Small intestine (tissue), 7 donors: ENCODE measurements around the gene ERFE. TPM values are rescaled to one million over a fixed set of nuclear protein-coding genes. Genes with fewer than 3 reads are reported as not detected.

Experiments used
- DNase-seq, 2 donors: peaks; one replicate each; pipeline versions ENCODE4 v3.0.0 to v3.0.0-alpha.2; 2013
- FAIRE-seq: peaks from 2 replicates; lab custom pipeline; 2012; peaks lifted over from hg19 to GRCh38; lab: Jason Lieb, UNC
- H3K27ac ChIP-seq, 3 donors: one replicate each; pipeline ENCODE4 v1.5.1; 2013; ENCODE audit warnings: low read length in 2 of 3, mild to moderate bottlenecking in 2 of 3, control low read depth in 1 of 3, inconsistent platforms in 1 of 3, low read depth in 1 of 3, moderate library complexity in 1 of 3
- H3K27me3 ChIP-seq, 3 donors: one replicate each; pipeline ENCODE4 v1.6.1; 2013; ENCODE audit warnings: low read length in 3 of 3, inconsistent platforms in 1 of 3; ENCODE audit not compliant: control insufficient read depth in 3 of 3, insufficient read depth in 3 of 3
- H3K36me3 ChIP-seq, 3 donors: one replicate each; pipeline ENCODE4 v1.6.1; 2013; ENCODE audit warnings: low read length in 3 of 3, inconsistent platforms in 1 of 3, low read depth in 1 of 3, mild to moderate bottlenecking in 1 of 3, moderate library complexity in 1 of 3; ENCODE audit not compliant: control insufficient read depth in 3 of 3, insufficient read depth in 2 of 3
- H3K4me1 ChIP-seq, 3 donors: one replicate each; pipeline ENCODE4 v1.6.1; 2013; ENCODE audit warnings: low read length in 2 of 3, inconsistent platforms in 1 of 3, low read depth in 1 of 3, mild to moderate bottlenecking in 1 of 3, moderate library complexity in 1 of 3; ENCODE audit not compliant: control insufficient read depth in 3 of 3, insufficient read depth in 2 of 3
- H3K4me3 ChIP-seq, 3 donors: one replicate each; pipeline ENCODE4 v1.5.1; 2013; ENCODE audit warnings: low read length in 3 of 3, control low read depth in 1 of 3, inconsistent platforms in 1 of 3, low read depth in 1 of 3, mild to moderate bottlenecking in 1 of 3, moderate library complexity in 1 of 3
- H3K9me3 ChIP-seq, 2 donors: one replicate each; pipeline ENCODE4 v1.6.1; 2013; ENCODE audit warnings: low read depth in 1 of 2, low read length in 1 of 2; ENCODE audit not compliant: control insufficient read depth in 2 of 2, insufficient read depth in 1 of 2
- WGBS, 3 donors: extraction: QIAGEN DNeasy Blood & Tissue Kit; methylation state at CpG; one replicate each; pipeline ENCODE4 v1.1.7; 2013; 5-methylcytosine and 5-hydroxymethylcytosine counted together
- polyA plus RNA-seq, 4 donors: library from polyadenylated mRNA; stranded (reverse) in 3 of 4; unstranded in 1 of 4; fragments of 200-250 nt in 3 of 4; fragments of 120-200 nt in 1 of 4; gene quantifications; one replicate each; pipeline versions ENCODE4 v1.2.1 to v1.2.3, GENCODE V29; 2013
- donor health status: healthy with polysubstance abuse.
- donor health status: control.
- donor health status: control.
- donor health status: Bipolar disorder and iron deficiency.
- donor health status: healthy.

The ERFE gene
- polyA plus RNA-seq, 4 donors: 0.92 to 1.8 TPM; not detected in 2

GRCh38 chr2:238173692-238174091, 14.9 kb downstream of the ERFE start:
- H3K36me3 ChIP-seq: peaks cover 7 to 65% (median 18%) of the 10 kb centered on the region in 3 donors
- no peaks in the 10 kb centered on the region for H3K4me1 ChIP-seq
- H3K4me3 ChIP-seq: no peak overlapping the region
- no peaks in the 10 kb centered on the region for H3K27me3 ChIP-seq
- 90 to 96% (median 95%) methylated on average over 2 of the region's 2 CpGs for WGBS, 3 donors
- no peak for FAIRE-seq
- DNase-seq: no peak
- H3K9me3 ChIP-seq: no peaks in the 10 kb centered on the region
- no peak overlapping the region for H3K27ac ChIP-seq

GRCh38 chr2:238174291-238174690, 15.5 kb downstream of the ERFE start:
- no peak for FAIRE-seq
- H3K27ac ChIP-seq: no peak overlapping the region
- peaks cover 7 to 64% (median 20%) of the 10 kb centered on the region in 3 donors for H3K36me3 ChIP-seq

DNA sequence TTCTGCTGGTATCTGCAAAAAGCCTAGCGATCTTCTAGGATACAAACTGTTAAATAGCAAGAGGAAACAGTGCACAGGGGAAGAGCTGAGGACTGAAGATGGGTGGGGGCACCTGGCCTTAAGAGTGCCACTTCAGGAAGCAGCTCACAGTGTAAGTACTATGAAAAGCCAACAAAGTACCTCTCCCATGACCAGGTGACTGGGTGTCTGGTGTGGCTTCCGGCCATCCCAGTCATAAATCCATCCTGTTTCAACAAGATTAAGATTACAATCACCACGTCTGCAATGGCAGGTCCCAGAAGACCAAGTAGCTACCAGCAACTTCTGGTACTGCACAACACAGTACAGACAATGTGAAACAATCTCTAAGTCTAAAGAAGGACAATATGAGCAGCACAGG, 15.9 kb downstream of the ERFE start:
- FAIRE-seq: no peak
- no peaks in the 10 kb centered on the region for H3K4me1 ChIP-seq
- no peaks in the 10 kb centered on the region for H3K27me3 ChIP-seq
- peaks cover 7 to 65% (median 24%) of the 10 kb centered on the region in 3 donors for H3K36me3 ChIP-seq
- DNase-seq: peak in 1 of 2 donors; percentile 29
- H3K27ac ChIP-seq: no peak overlapping the region
- no peak overlapping the region for H3K4me3 ChIP-seq
- no peaks in the 10 kb centered on the region for H3K9me3 ChIP-seq
- WGBS, 3 donors: 50 to 72% (median 62%) methylated on average over 3 of the region's 3 CpGs

More at GRCh38 chr2:238174291-238174690, 15.5 kb downstream of the ERFE start:
- Histone ChIP-seq H3K4me1 (no peaks in the 10 kb centered on the region), H3K4me3 (no peak overlapping the region), H3K27me3 (no peaks in the 10 kb centered on the region), H3K9me3 (no peaks in the 10 kb centered on the region)
- WGBS, 3 donors: 94 to 97% (median 96%) methylated on average over 8 of the region's 8 CpGs
- DNase-seq: no peak

DNA sequence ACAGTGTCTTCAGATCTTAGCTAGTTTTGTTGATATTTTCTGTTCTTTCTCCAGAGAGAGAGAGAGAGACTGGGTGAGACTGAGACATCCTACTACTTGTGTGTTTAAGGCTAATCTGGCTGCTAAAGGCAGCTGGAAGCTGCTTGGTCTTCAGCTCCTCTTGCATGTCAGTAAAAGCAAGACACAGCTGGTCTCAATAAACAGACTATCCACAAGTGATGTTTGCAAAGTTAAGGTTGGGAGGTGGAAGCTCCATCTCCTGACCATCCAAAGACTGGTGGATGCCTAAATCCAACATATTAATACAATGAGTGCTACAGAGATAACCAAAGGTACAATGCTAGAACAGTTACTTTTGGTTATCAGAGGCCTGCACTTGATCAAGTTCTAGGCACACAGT, 17.8 kb downstream of the ERFE start:
- Histone ChIP-seq H3K36me3 (peaks cover 14 to 63% (median 30%) of the 10 kb centered on the region in 3 donors), H3K4me3 (no peak overlapping the region), H3K27me3 (no peaks in the 10 kb centered on the region), H3K9me3 (no peaks in the 10 kb centered on the region), H3K4me1 (no peaks in the 10 kb centered on the region), H3K27ac (no peak overlapping the region)
- no peak for FAIRE-seq
- no peak for DNase-seq

DNA sequence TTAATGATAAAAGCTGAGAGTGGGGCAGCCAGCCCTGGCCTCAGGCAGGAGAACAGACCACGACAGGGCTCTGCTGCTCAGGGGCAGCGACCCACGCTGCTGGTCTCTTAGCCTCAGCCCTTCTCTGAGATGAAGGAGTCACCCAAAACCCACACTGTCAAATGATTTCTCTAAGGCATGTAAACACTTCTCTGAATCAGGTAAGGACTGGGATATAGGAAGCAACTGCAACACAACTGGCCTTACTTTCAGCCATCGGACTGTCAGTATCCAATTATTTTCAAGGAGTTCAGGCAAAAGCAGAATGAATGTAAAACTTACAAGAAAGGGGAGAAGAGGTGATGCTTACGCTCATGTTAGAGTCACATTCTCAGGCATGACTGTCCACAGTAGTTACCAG, 21.8 kb downstream of the ERFE start:
- H3K27me3 ChIP-seq: no peaks in the 10 kb centered on the region
- no peaks in the 10 kb centered on the region for H3K9me3 ChIP-seq
- DNase-seq: no peak
- peaks cover 25 to 54% (median 39%) of the 10 kb centered on the region in 3 donors for H3K36me3 ChIP-seq
- no peaks in the 10 kb centered on the region for H3K4me1 ChIP-seq
- FAIRE-seq: no peak
- no peak overlapping the region for H3K4me3 ChIP-seq
- no peak overlapping the region for H3K27ac ChIP-seq
- WGBS, 3 donors: 84 to 96% (median 95%) methylated on average over 5 of the region's 5 CpGs

- WGBS, 3 donors: 68 to 82% (median 79%) methylated on average over 6 of the region's 6 CpGs
These were observed 23.6 kb downstream of the ERFE start for GRCh38 chr2:238182362-238182761.

DNA sequence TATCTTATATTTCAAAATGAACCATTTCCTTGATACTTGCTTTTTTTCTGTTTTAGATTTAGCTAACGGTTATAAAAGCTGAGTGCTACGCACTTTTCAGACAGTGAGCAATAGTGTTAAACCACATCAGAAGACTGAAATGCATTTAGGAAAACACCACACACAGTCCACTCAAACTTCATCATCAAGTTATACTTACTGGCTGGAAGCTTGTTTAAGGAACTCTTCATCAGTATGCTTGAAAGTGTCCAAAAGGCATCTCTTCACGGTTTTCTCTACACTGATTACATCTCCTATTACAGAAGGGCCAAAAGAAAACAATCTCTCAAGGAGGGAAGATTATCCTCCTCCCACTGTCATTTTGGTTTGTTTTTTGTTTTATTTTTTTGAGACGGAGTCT, 25.1 kb downstream of the ERFE start:
- DNase-seq (no peak), FAIRE-seq (no peak)
- no peak overlapping the region for H3K4me3 ChIP-seq
- no peaks in the 10 kb centered on the region for H3K4me1 ChIP-seq
- no peaks in the 10 kb centered on the region for H3K27me3 ChIP-seq
- 82 to 90% (median 88%) methylated on average over 4 of the region's 4 CpGs for WGBS, 3 donors
- H3K27ac ChIP-seq: no peak overlapping the region
- H3K9me3 ChIP-seq: no peaks in the 10 kb centered on the region
- peaks cover 33 to 65% (median 38%) of the 10 kb centered on the region in 3 donors for H3K36me3 ChIP-seq

More at GRCh38 chr2:238182362-238182761, 23.6 kb downstream of the ERFE start:
- no peak overlapping the region for H3K27ac ChIP-seq
- no peak for DNase-seq
- no peaks in the 10 kb centered on the region for H3K9me3 ChIP-seq
- H3K27me3 ChIP-seq: no peaks in the 10 kb centered on the region
- no peak overlapping the region for H3K4me3 ChIP-seq
- peaks cover 29 to 61% (median 38%) of the 10 kb centered on the region in 3 donors for H3K36me3 ChIP-seq
- no peak for FAIRE-seq
- no peaks in the 10 kb centered on the region for H3K4me1 ChIP-seq

DNA sequence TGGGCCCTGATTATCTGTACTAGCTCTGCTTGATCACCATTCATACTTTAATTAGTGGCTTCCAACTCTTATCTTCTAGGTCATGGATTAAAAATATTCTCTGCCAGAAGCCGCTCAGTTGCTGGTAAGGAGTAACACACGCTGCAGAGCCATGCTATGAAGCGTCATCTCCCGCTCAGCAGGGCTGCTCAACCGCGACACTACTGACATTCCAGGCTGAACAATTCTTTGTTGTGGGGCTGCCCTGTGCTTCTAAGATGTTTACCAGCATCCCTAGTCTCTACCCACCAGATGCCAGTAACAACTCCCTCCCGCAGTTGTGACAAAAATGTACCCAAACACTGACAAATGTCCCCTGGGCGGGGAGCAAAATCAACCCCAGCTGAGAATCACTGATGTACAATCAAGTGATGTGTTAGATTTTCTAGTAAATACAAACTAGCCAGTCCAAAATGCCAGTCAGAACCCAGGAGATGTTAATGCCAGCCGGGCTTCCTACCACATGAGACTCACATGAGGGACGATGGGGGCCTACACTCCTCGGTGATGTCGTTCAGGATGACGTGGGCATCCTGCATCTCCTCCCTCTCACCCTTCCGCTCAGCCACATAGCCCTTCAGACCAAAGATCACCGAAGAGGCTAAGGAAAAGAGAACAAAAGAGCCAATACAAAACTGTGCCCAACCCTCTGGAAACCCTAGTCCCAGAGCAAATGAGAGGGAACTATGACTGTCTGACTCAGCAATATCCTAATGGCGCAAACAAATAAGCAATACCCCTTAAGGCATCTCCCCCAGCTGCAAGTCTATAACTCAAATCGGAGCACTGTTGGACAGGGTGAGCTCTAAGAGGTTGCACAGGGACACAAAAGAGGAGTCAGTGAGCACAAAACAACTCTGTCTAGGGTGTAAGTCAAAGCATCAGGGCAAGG, 29.1 kb downstream of the ERFE start:
- Histone ChIP-seq H3K27ac (no peak overlapping the region), H3K9me3 (no peaks in the 10 kb centered on the region), H3K4me3 (no peak overlapping the region), H3K4me1 (no peaks in the 10 kb centered on the region), H3K27me3 (no peaks in the 10 kb centered on the region), H3K36me3 (peaks cover 16 to 56% (median 23%) of the 10 kb centered on the region in 3 donors)
- 93 to 98% (median 97%) methylated on average over 17 of the region's 17 CpGs for WGBS, 3 donors
- FAIRE-seq (no peak), DNase-seq (no peak)
